Left cardiac atrium (tissue), 4 donors: Measurements from ENCODE around the gene ZFYVE21. TPM values are rescaled to one million over a fixed set of nuclear protein-coding genes. Genes with fewer than 3 reads are reported as not detected.

Experiments used
- ATAC-seq, 2 donors: fragments of 200-7000 bp; cut with Tn5 transposase; one replicate each; pipeline ENCODE4 v1.9.1; 2020; ENCODE audit warnings: mild to moderate bottlenecking in 2 of 2, moderate library complexity in 2 of 2
- DNase-seq: peaks from one replicate; pipeline ENCODE4 v3.0.0-alpha.2; 2020
- intact Hi-C, 2 donors: fragments of 100-400 bp; cut with DNase I; formaldehyde crosslinking; loops; one replicate each; pipeline versions ENCODE4 v1.14.1 to v1.15.1; 2022 to 2023
- total RNA-seq, 2 donors: library from RNA; stranded (reverse); fragmentation: NEBNext Ultra II Directional; extraction: Animal tissue kit (Norgen Biotek cat#: 25700); gene quantifications; one replicate each; pipeline ENCODE4 v1.2.1, GENCODE V29; 2021
- donor health status: DM: no; HTN: yes; CAD: no.
- donor health status: DM: no; HTN: yes; CAD: no; lungs with severe emphysema.
- donor health status: DM: yes; HTN: yes; CAD: no.
- donor health status: Dilated cardiomyopathy.

The ZFYVE21 gene
- total RNA-seq, 2 donors from 2014 or later = 47.0 to 48.7 TPM

DNA sequence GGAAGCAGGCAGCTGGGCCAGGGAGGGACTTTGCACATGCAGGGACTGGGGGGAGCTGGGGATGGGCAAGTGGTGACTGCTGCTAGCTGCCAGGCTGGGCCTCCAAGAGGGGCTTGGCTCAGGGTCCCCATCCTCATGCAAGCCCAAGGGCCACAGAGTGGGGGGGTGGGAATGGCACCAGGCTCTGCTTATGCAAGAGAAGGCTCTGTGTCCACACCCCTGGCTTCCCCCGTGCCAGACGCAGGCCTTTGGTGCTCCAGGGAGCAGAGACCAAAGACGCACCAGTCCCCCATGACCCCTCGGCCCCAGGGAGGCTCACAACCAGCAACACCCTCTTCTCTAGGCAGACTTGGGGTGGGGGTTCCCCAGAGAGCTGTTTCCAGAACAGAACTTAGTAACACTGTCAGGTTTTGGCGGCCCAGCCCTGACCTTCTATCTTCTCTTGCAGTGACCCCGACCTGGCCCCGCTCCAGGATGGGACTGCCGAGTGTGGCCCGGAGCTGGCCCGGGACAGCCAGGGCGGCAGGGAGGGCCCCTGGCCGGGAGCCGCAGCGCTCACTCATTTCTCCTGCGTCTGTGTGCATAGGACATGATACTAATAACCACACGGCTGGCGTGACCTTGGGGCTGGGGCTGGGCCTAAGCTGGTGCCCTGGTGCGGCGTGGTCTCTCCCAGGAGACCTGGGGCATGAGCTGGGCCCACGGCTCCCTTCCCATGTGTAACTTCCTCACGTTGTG, 14.7 kb upstream of the ZFYVE21 start:
- intact Hi-C loops = no loop called here
- peak; percentile 40 for DNase-seq
- ATAC-seq = peak in 1 of 2 donors; percentile 22

GRCh38 chr14:103702095-103702494, 13.5 kb upstream of the ZFYVE21 start:
- intact Hi-C loops = no loop called here
- ATAC-seq = no peak
- no peak for DNase-seq

DNA sequence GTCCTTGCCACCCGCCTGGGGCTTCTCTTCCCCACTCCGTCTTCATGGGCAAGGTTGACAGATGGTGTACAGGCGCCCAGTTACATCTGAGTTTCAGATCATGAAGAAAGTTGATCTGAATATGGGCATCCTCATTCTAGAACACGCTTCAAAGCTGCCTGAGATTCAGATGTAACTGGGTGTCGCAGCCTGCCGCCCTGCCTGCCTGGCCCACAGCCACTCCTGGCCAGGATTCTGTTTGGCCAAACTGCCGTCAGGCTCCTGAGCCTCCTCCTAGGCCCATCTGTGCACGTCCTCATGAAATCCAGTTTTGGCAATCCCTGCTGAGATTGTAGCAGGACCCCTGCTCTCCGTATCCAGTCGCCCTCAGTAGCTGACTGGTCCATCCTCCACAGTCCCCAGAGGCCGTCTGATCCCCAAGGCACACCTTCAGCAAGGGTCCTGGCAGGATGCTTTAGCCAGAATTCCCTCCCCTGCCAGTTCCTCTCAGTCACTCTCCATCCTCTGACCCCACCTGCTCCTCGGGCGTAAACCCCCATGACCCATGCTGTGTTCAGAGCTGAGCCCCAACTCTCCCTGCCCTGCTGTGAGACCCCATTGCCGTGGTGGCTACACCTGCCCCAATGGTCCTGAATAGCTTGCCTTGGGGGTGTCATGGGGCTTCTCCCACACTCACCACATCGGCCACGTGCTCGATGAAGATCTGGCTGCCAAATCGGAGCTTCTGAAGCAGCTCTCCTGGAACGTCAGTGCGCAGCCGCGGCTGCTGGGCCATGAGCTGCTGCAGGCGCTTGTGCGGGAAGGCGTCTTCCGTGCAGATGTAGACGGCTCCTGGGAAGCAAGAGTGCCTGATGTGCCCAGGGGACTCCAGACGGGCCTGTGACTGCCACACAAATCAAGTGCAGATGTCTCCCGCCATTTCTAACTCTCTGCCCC, 12.8 kb upstream of the ZFYVE21 start:
- ATAC-seq (no peak), DNase-seq (no peak)
- intact Hi-C loops = no loop called here

GRCh38 chr14:103703433-103704385, 11.9 kb upstream of the ZFYVE21 start:
- ATAC-seq (no peak), DNase-seq (no peak)
- intact Hi-C loops = no loop called here

DNA sequence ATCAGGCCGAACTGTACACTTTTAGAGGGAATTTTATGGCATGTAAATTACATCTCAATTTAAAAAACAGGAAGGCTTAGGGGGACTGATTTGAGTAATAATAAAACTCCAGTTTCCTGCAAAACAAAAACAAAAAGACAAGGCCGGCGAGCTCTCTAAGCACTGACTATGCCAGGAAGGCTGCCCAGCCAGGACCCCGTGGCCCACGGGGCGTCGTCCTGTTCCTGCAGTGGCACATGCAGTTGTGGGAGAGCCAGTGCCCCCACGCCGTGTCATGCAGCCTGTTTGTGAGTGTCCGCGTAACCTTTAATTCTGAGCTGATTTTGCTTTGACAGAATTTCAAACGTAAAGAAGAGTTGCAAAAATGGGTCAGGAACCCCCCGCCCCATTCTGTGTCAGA, 10.9 kb upstream of the ZFYVE21 start:
- ATAC-seq (no peak), DNase-seq (no peak)
- intact Hi-C loops = no loop called here

GRCh38 chr14:103705118-103705503, 10.5 kb upstream of the ZFYVE21 start:
- peak; percentile 84 for DNase-seq
- intact Hi-C loops = no loop called here
- ATAC-seq = peak; percentile 23 to 43

DNA sequence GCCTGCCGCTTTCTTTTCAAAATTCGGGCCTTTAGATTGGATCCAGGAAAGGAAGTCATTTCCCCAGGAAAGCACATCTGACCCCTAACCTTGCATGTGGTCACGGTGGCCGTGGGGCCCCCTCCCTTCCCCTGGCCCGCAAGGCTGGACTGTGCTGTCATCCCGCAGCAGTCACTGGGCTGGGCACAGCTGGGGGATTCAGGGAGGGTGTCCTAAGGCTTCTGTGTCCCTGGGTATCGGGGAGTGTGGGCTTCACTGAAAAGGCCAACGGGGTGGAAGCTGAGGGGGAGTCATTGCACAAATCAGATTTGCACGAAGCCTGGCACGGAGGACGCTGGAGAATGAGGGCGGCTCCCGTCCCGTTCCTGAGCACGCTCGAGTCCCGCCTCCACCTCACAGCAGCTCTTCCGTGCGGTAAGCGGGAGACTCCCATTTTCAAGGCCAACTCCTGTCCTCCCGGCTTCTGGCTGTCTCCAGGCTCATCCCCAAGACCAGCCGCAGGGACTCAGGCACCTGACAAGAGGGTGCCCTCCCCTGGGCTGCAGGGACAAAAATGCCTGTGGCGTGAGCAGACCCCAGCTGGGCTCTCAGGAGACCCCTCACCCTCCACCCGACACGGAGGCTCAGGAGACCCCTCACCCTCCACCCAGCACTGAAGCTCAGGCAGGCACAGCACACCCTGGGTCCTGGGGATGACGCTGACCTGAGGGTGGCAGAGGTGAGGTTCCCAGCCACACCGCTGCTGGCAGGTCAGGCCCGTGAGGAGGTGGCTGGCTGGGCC, 9.9 kb upstream of the ZFYVE21 start:
- peak in 1 of 2 donors; percentile 3 for ATAC-seq
- intact Hi-C loops = no loop called here
- DNase-seq = no peak

- no peak for ATAC-seq
- intact Hi-C loops = no loop called here
These were observed 8.9 kb upstream of the ZFYVE21 start for GRCh38 chr14:103706551-103707328.

GRCh38 chr14:103707329-103708263, 8.0 kb upstream of the ZFYVE21 start:
- ATAC-seq (no peak), DNase-seq (no peak)
- intact Hi-C loops = no loop called here

More at GRCh38 chr14:103706551-103707328, 8.9 kb upstream of the ZFYVE21 start:
- DNase-seq = no peak

DNA sequence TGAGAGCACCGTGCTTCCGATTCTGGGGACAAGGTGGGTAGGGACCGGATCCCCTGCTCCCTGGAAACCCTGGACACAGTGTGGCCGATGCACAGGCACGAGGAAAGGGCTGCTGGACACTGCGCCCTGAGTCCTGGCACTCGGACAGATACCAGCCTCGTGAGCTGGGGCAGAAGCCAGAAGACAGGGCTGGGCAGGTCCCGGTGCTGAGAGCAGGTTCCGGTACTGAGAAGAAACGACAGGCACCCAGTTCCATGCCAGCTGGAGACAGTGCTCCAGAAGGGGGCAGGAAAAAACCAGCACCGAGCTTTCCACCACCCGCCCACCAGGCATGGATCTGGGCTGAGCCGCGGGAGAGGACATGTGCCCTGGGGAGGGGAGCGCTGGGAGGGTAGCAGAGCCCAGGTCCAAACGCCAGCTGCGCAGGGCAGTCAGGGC, 6.8 kb upstream of the ZFYVE21 start:
- peak; percentile 3 to 17 for ATAC-seq
- DNase-seq = no peak
- intact Hi-C loops = no loop called here

- ATAC-seq (no peak), DNase-seq (no peak)
- intact Hi-C loops = no loop called here
These were observed 5.8 kb upstream of the ZFYVE21 start for GRCh38 chr14:103709814-103710213.

GRCh38 chr14:103710771-103711377, 4.7 kb upstream of the ZFYVE21 start:
- ATAC-seq (no peak), DNase-seq (no peak)
- intact Hi-C loops = no loop called here

DNA sequence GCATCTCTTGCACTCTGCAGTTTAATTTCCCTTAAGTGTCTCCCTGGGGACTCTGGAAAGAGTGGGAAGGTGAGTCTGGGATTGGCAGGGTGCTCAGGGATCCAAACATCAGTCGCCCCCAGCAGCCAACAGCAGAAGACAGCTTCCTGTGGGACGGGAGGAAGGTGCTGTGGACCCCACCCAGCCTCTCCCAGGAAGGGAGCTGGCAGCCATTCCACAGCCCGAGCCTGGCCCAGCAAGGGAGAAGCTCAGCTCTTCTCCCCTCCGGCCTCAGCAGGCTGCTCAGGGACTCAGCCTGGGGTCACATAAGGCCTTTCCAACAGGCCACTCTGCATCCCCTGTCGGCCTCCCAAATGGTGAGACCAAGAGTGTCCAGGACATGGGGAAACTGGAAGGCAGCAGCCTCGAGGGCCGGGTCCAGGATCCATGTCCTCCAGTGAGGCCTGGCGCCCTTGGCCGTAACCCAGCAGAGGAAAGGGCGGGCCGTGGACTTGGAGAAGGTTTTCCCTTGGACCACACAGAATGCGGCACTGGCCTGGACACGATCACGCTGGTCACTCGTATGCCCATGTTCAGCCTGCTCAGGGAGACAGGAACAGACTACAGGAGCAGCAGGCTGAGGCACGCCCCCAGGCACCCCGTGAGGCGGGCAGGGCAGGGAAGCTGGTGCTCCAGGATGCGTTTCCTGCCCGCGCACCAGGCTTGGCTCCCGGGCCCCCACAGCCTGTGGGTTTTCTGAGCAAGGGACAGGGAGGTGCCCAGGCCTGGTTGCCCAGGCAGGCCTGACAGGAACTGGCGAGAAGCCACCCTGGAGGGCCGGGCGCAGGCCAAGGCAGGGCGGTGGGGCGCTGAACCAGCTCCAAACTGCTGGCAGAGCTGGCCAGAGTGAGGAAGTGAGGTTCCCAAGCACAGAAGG, 3.8 kb upstream of the ZFYVE21 start:
- DNase-seq = peak; percentile 75
- peak in 1 of 2 donors; percentile 0 for ATAC-seq

DNA sequence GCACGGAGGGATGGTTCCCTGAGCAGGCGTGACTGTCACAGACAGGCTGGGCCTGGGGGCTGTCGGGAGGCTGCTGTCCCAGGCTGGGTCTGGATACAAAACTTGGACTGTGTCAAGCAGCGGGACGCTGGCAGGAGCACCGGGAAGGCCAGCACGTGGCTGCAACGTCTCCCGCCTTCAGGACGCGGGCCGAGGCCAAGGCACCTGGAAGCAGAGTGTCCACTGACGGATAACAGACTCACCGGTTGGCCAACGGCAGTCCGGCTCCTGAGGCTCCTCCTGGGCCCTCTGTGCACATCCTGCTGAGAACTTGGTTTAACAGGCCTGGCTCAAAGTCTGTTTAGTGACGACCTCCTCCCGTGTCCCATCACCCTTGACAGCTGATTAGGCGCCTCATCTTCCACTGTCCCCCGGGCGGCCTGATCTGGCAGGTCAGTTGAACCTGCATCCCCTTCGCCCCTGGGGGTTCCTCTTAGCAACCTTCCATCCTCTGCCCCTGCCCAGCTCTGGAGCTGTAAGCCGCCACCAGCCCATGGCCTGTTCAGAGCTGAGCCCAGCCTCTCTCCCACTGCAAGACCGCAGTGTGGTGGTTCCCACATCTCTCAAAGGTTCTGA, 2.9 kb upstream of the ZFYVE21 start:
- intact Hi-C loops = no loop called here
- ATAC-seq = no peak
- no peak for DNase-seq

More for the DNA sequence above, 3.8 kb upstream of the ZFYVE21 start:
- intact Hi-C loops = no loop called here
